ENCODE results near the gene ZNF33A.
A peak's percentile ranks its signal among the peaks of the same experiment; 100 is the strongest.
"Not testable (repeated sequence)": the region's sequence is repeated elsewhere in the genome, so short reads cannot be mapped to it uniquely, and the experiment has no call there.

Gene ZNF33A

DNA sequence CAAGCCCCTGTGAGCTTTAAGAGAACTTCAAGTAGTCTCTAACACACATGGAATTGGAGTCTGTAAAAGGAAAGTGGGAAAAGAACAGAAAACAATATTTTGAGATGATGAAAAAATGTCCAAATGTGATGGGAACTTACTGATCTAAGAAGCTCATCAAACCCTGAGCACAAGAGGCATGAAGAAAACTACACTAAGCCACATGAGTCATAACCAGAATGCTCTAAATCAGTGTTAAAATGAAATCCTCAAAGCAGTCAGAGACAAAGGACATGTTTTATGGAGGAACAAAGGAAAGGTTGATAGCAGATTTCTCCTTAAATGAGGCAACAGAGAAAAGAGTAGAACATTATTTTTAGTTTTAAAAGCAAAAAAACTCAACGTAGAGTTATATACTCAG, 37.2 kb downstream of the ZNF33A start:
- DNase-seq: no peak

DNA sequence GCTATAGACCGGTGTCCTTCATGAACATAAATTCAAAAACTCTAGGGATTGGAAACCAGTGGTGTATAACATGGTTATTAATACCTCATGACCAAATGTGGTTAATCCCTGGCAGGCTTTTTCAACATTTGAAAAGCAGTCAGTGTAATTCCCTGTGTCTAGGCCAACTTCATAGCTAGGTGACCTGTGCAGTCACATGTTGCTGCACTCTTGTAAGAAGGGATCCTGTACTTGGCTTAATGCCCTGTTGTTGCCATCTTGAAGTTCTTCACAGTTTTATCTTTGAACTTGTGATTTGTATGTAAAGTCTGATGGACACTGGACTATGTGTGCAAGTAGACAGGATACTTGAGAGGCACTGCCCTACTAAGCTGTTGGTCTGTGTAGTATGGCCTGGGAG, 39.7 kb downstream of the ZNF33A start:
- no peak for DNase-seq

GRCh38 chr10:38054361-38054797, 43.9 kb downstream of the ZNF33A start:
- no peak for DNase-seq

DNA sequence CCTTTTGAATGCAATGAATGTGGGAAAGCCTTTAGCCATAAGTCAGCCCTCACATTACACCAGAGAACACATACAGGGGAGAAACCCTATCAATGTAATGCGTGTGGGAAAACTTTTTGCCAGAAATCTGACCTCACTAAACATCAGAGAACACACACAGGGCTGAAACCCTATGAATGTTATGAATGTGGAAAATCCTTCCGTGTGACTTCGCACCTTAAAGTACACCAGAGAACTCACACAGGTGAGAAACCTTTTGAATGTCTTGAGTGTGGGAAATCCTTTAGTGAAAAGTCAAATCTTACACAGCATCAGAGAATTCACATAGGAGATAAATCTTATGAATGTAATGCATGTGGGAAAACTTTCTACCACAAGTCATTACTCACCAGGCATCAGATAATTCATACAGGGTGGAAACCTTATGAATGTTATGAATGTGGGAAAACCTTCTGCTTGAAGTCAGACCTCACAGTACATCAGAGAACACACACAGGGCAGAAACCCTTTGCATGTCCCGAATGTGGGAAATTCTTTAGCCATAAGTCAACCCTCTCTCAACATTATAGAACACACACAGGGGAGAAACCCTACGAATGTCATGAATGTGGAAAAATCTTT, 44.9 kb downstream of the ZNF33A start:
- not testable (repeated sequence) for DNase-seq

- not testable (repeated sequence) for DNase-seq
Observed at GRCh38 chr10:38069663-38070062, 59.2 kb downstream of the ZNF33A start.

DNA sequence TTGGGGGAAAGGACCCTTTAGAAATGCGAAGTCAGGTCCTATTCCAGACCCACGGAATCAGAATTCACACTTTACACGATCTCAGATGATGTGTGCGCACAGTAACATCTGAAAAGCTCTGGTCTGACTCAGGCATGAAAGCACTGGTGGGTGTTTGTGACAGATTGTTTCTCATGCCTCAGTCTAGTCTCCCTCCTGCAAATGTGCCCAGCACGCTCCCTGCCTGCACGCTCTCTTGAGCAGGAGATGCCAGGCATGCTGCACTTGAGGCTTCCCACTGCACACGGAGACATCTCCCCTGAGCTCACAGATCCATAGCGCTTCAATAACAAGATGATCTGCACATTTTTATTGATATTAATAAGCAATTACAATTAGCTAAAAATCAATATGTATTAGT, 60.0 kb downstream of the ZNF33A start:
- DNase-seq: no peak

DNA sequence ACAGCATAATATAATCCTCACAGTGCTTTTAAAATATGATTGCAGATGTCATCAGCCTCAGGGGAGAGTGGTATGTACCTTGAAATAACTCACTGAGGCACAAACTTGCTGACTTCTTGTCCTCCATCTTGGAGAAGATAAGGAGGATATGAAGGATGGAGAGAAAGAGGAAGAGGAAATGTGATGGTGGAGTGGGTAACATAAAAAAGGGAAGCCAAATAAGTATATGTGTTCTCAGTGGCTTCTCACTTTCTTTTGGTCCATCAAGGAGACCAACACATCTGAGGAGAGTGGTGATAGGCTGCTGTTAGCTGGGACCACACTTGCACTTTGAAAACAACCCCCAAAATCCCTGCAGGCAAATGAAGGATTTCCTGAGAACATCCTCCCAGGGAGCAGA, 62.1 kb downstream of the ZNF33A start:
- no peak for DNase-seq

DNA sequence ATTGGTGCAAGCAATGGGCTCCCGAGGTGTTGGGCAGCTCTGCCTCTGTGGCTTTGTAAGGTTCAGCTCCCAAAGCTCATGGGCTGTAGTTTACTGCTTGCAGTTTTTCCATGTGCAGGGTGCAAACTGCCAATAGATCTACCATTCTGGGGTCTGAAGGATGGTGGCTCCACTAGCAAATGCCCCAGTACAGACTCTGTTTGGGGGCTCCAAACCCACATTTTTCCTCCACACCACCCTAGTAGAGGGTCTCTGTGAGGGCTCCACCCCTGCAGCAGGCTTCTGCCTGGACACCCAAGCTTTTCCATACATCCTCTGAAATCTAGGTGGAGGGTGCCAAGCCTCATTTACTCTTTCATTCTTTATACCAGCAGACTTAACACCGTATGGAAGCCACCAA, 66.2 kb downstream of the ZNF33A start:
- DNase-seq: no peak

DNA sequence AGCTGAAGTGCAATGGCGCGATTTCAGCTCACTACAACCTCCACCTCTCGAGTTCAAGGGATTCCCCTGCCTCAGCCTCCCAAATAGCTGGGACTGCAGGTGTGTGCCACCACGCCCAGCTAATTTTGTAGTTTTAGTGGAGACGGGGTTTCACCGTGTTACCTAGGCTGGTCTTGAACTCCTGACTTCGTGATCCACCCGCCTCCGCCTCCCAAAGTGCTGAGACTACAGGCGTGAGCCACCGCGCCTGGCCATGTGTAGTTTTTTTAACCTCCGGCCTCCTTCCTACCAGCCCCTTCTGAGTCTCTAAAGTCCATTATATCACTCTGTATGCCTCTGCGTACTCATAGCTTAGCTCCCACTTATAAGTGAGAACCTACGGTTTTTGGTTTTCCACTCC, 82.8 kb downstream of the ZNF33A start:
- DNase-seq: not testable (repeated sequence)

DNA sequence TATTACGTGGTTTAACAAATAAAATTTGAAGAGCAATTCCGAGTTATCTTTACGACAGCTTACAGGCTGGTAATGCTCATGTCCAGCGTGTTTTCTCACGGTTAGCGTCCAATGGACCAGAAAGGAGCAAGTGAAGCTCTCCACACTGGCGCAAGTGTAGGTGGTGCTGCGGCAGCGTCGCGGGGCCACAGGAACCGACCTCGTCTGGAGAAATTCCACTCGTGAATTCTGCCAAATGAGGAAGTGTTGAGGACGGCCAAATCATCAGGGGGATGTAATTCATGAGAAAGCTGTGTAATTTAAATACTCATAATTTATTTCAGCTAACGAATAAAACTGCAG, 83.3 kb downstream of the ZNF33A start:
- no peak for DNase-seq

- DNase-seq: peak; percentile 77
Observed at GRCh38 chr10:38094158-38094926, 83.9 kb downstream of the ZNF33A start, which contains the start of gene ZNF37A. Gene ZNF37A, plus strand, starts transcription at chr10:38094337. Its CDS starts 2,281 bp downstream, at chr10:38096618.

GRCh38 chr10:38094927-38095574, 84.6 kb downstream of the ZNF33A start:
- no peak for DNase-seq

GRCh38 chr10:38102880-38103279, 92.4 kb downstream of the ZNF33A start:
- DNase-seq: no peak

- no peak for DNase-seq
Observed at GRCh38 chr10:38103756-38104155, 93.3 kb downstream of the ZNF33A start.

DNA sequence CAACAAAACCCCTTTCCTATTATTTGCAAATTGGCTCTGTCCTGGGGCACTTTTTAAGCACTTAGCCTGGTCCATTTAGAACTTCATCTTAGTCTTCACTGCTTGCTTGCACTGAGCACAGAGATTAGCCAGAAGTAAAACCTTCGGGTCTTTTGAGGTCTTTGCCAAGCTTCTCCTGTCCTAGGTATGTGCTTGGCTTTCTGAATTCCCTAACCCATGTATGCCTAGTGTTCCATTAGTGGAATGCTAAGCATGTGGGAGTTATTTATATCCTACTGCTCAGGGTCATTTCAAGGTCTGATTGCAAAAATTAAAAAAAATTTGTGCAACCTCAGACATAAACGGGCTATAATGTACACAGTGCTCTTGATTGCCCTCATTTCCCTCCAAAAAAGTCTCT, 101.7 kb downstream of the ZNF33A start:
- DNase-seq: no peak

Measured in NK-92 treated with Interleukin-12 subunit alpha and Interleukin-12 subunit beta, amount 100 ng/mL, for 24 hours (cell line).